Measurements from ENCODE around the gene METTL18.
"Not testable (repeated sequence)": the region's sequence is repeated elsewhere in the genome, so short reads cannot be mapped to it uniquely, and the experiment has no call there.

The METTL18 gene

GRCh38 chr1:169814265-169814664 lies 19.6 kb upstream of the METTL18 start:
- no peaks in the 10 kb centered on the region for H3K27me3 ChIP-seq (ENCODE audit: insufficient read depth, poor library complexity, severe bottlenecking)
- DNase-seq (ENCODE audit: low spot score) (no peak), ATAC-seq (ENCODE audit: low read depth) (no peak)
- H3K4me1 ChIP-seq (ENCODE audit: insufficient read depth, poor library complexity, severe bottlenecking): no peaks in the 10 kb centered on the region
- no peaks in the 10 kb centered on the region for H3K9me3 ChIP-seq (ENCODE audit: severe bottlenecking)
- no peak for TF ChIP-seq CTCF (IDR thresholded peaks at IDR 0.05; ENCODE audit: poor library complexity, severe bottlenecking)
- no peak overlapping the region for H3K4me3 ChIP-seq (ENCODE audit: severe bottlenecking)
- H3K36me3 ChIP-seq (ENCODE audit: low read depth): peaks cover 75% of the 10 kb centered on the region
- no peak overlapping the region for H3K27ac ChIP-seq (ENCODE audit: poor library complexity, severe bottlenecking)

GRCh38 chr1:169812131-169812530 lies 17.4 kb upstream of the METTL18 start:
- Histone ChIP-seq H3K9me3 (ENCODE audit: severe bottlenecking) (no peaks in the 10 kb centered on the region), H3K27ac (ENCODE audit: poor library complexity, severe bottlenecking) (no peak overlapping the region), H3K4me3 (ENCODE audit: severe bottlenecking) (no peak overlapping the region), H3K4me1 (ENCODE audit: insufficient read depth, poor library complexity, severe bottlenecking) (no peaks in the 10 kb centered on the region), H3K27me3 (ENCODE audit: insufficient read depth, poor library complexity, severe bottlenecking) (no peaks in the 10 kb centered on the region), H3K36me3 (ENCODE audit: low read depth) (peaks cover 73% of the 10 kb centered on the region)
- DNase-seq (ENCODE audit: low spot score): no peak
- ATAC-seq (ENCODE audit: low read depth): no peak
- TF ChIP-seq CTCF (IDR thresholded peaks at IDR 0.05; ENCODE audit: poor library complexity, severe bottlenecking): no peak

DNA sequence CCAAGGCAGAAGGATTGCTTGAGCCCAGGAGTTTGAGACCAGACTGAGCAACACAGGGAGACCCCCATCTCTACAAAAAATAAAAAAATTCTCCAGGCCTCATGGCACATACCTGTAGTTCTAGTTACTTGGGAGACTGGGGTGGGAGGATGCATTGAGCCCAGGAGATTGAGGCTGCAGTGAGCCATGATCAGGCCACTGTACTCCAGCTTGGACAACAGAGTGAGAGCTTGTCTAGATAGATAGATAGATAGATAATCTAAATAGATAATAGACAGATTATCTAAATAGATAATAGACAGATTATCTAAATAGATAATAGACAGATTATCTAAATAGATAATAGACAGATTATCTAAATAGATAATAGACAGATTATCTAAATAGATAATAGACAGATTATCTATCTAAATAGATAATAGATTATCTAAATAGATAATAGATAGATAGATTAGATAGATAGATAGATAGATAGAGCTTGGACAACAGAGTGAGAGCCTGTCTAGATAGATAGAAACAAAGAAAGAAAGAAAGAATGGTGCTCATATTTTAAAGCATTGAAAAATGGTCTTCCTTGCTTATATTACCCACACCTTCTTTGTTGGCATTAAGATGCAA lies 16.8 kb upstream of the METTL18 start:
- not testable (repeated sequence) for DNase-seq (ENCODE audit: low spot score); H3K4me3 ChIP-seq (ENCODE audit: severe bottlenecking); H3K4me1 ChIP-seq (ENCODE audit: insufficient read depth, poor library complexity, severe bottlenecking); H3K9me3 ChIP-seq (ENCODE audit: severe bottlenecking); H3K27me3 ChIP-seq (ENCODE audit: insufficient read depth, poor library complexity, severe bottlenecking); H3K27ac ChIP-seq (ENCODE audit: poor library complexity, severe bottlenecking); ATAC-seq (ENCODE audit: low read depth)
- peaks cover 73% of the 10 kb centered on the region for H3K36me3 ChIP-seq (ENCODE audit: low read depth)

DNA sequence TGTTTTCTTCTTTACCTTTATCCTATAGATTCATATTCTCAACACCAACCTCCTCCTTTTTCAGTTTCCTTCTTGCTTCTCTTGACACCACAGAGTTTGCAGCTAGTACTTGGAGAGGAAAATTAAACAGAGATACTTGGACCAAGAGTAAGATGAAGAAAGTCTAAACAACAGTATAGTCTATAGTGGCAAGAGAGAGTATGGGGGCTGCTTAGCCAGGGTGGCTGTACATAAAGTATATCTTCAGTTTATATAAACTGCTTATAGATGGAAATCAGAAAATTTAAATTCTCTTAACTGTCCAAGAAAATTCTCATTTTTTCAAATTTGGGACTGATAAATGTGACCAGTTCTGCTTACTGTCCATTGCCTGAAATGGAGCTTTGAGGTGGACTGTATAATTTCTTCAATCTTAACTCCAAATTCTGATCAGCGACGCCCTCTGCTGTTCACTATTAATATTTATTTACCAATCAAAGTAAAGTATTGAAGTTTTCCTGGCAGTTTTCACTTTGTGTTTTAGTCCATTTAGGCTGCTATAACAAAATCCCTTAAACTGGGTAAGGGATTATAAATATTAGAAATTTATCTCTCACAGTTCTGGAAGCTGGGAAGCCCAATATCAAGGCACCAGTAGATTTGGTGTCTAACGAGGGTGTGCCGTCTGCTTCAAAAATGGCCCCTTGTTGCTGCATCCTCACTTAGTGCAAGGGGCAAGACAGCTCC lies 14.8 kb upstream of the METTL18 start:
- Histone ChIP-seq H3K36me3 (ENCODE audit: low read depth) (peaks cover 81% of the 10 kb centered on the region), H3K27me3 (ENCODE audit: insufficient read depth, poor library complexity, severe bottlenecking) (no peaks in the 10 kb centered on the region), H3K9me3 (ENCODE audit: severe bottlenecking) (no peaks in the 10 kb centered on the region), H3K4me1 (ENCODE audit: insufficient read depth, poor library complexity, severe bottlenecking) (no peaks in the 10 kb centered on the region), H3K27ac (ENCODE audit: poor library complexity, severe bottlenecking) (no peak overlapping the region), H3K4me3 (ENCODE audit: severe bottlenecking) (no peak overlapping the region)
- DNase-seq (ENCODE audit: low spot score): no peak
- TF ChIP-seq CTCF (IDR thresholded peaks at IDR 0.05; ENCODE audit: poor library complexity, severe bottlenecking): peak; percentile 84
- peak; percentile 33; the same call in 1 of the 3 replicates for ATAC-seq (ENCODE audit: low read depth)

DNA sequence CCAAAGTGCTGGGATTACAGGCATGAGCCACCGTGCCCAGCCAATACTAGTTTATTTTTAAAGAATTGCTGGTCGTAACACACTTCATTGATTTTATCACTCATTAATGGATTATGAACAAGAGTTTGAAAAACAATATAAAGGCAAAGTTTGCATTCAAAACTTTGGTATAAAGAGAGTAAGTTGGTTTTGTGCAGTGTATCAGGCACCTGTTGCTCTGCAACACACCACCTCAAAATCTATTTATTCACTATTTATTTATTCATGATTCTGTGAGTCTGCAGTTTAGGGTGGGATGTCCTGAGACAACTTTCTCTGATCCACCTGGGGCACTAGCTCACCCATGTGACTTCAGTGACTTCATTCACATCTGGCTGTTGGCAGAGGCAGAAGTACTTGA lies 10.2 kb upstream of the METTL18 start:
- Histone ChIP-seq H3K4me1 (ENCODE audit: insufficient read depth, poor library complexity, severe bottlenecking) (no peaks in the 10 kb centered on the region), H3K4me3 (ENCODE audit: severe bottlenecking) (no peak overlapping the region), H3K36me3 (ENCODE audit: low read depth) (peaks cover 84% of the 10 kb centered on the region), H3K9me3 (ENCODE audit: severe bottlenecking) (no peaks in the 10 kb centered on the region), H3K27me3 (ENCODE audit: insufficient read depth, poor library complexity, severe bottlenecking) (no peaks in the 10 kb centered on the region), H3K27ac (ENCODE audit: poor library complexity, severe bottlenecking) (no peak overlapping the region)
- ATAC-seq (ENCODE audit: low read depth) (no peak), DNase-seq (ENCODE audit: low spot score) (no peak)
- no peak for TF ChIP-seq CTCF (IDR thresholded peaks at IDR 0.05; ENCODE audit: poor library complexity, severe bottlenecking)

Data from RWPE2 (cell line).